H9 (cell line): ENCODE data around the gene PF4V1. TPM values are rescaled to one million over a fixed set of nuclear protein-coding genes. Genes with fewer than 3 reads are reported as not detected.

Experiments used
- DNase-seq: peaks from one replicate; pipeline ENCODE4 v3.0.0-alpha.2; 2017
- H2AFZ ChIP-seq: one replicate; pipeline ENCODE4 v1.6.1; 2013; ENCODE audit warnings: mild to moderate bottlenecking, low read length, control low read depth, moderate library complexity
- H2AK5ac ChIP-seq: 2 replicates; pipeline ENCODE4 v1.6.1; 2013; ENCODE audit warnings: low read length, control low read depth, mixed read lengths; ENCODE audit not compliant: insufficient read length
- H2BK120ac ChIP-seq: one replicate; pipeline ENCODE4 v1.6.1; 2013; ENCODE audit warnings: low read depth, mild to moderate bottlenecking, low read length, control low read depth, inconsistent platforms; ENCODE audit not compliant: poor library complexity, severe bottlenecking
- H2BK12ac ChIP-seq: 2 replicates; pipeline ENCODE4 v1.6.1; 2013; ENCODE audit warnings: low read length, control low read depth, mixed read lengths, low read depth; ENCODE audit not compliant: insufficient read length
- H2BK15ac ChIP-seq: 2 replicates; pipeline ENCODE4 v1.6.1; 2013; ENCODE audit warnings: low read depth, low read length, control low read depth
- H2BK20ac ChIP-seq: one replicate; pipeline ENCODE4 v1.6.1; 2013; ENCODE audit warnings: low read depth, mild to moderate bottlenecking, low read length, control low read depth, inconsistent platforms; ENCODE audit not compliant: poor library complexity, severe bottlenecking
- H2BK5ac ChIP-seq: 2 replicates; pipeline ENCODE4 v1.6.1; 2013; ENCODE audit warnings: low read length, control low read depth, mixed read lengths; ENCODE audit not compliant: insufficient read length
- H3K14ac ChIP-seq: 2 replicates; pipeline ENCODE4 v1.6.1; 2013; ENCODE audit warnings: low read length, control low read depth; ENCODE audit not compliant: insufficient read depth
- H3K18ac ChIP-seq: 2 replicates; pipeline ENCODE4 v1.6.1; 2013; ENCODE audit warnings: low read depth, mild to moderate bottlenecking, mixed read lengths, low read length, control low read depth; ENCODE audit not compliant: insufficient read length
- H3K23ac ChIP-seq: 2 replicates; pipeline ENCODE4 v1.6.1; 2013; ENCODE audit warnings: low read length, control low read depth, mixed read lengths, low read depth; ENCODE audit not compliant: insufficient read length
- H3K23me2 ChIP-seq: 2 replicates; pipeline ENCODE4 v1.6.1; 2013; ENCODE audit warnings: low read depth, mild to moderate bottlenecking, mixed read lengths, low read length, control low read depth; ENCODE audit not compliant: insufficient read length, poor library complexity, severe bottlenecking
- H3K27ac ChIP-seq: 2 replicates; pipeline ENCODE4 v1.5.1; 2013; ENCODE audit warnings: low read length, control low read depth, mixed read lengths, low read depth; ENCODE audit not compliant: insufficient read length
- H3K27me3 ChIP-seq: 2 replicates; pipeline ENCODE4 v1.6.1; 2013; ENCODE audit warnings: low read length, control low read depth, inconsistent platforms; ENCODE audit not compliant: insufficient read depth
- H3K4ac ChIP-seq: 2 replicates; pipeline ENCODE4 v1.6.1; 2013; ENCODE audit warnings: low read depth, mild to moderate bottlenecking, control low read depth, inconsistent platforms, low read length, moderate library complexity
- H3K4me1 ChIP-seq: 2 replicates; pipeline ENCODE4 v1.6.1; 2013; ENCODE audit warnings: low read length, control low read depth, inconsistent platforms; ENCODE audit not compliant: insufficient read depth
- H3K4me2 ChIP-seq: 2 replicates; pipeline ENCODE4 v1.6.1; 2013; ENCODE audit warnings: low read length, control low read depth, mixed read lengths; ENCODE audit not compliant: insufficient read length, insufficient read depth
- H3K56ac ChIP-seq: 2 replicates; pipeline ENCODE4 v1.6.1; 2013; ENCODE audit warnings: low read depth, mild to moderate bottlenecking, mixed read lengths, low read length, control low read depth; ENCODE audit not compliant: insufficient read length
- H3K79me1 ChIP-seq: 2 replicates; pipeline ENCODE4 v1.6.1; 2013; ENCODE audit warnings: low read depth, mild to moderate bottlenecking, moderate library complexity, low read length, control low read depth, inconsistent platforms; ENCODE audit not compliant: insufficient read depth, poor library complexity, severe bottlenecking
- H3K79me2 ChIP-seq: 2 replicates; pipeline ENCODE4 v1.6.1; 2013; ENCODE audit warnings: low read length, control low read depth, inconsistent platforms; ENCODE audit not compliant: insufficient read depth
- H3K9ac ChIP-seq: 2 replicates; pipeline ENCODE4 v1.6.1; 2013; ENCODE audit warnings: low read length, control low read depth, mixed read lengths; ENCODE audit not compliant: insufficient read length; ENCODE audit errors: extremely low read depth
- H3K9me3 ChIP-seq: one replicate; pipeline ENCODE4 v1.6.1; 2013; ENCODE audit warnings: low read depth, low read length, inconsistent platforms; ENCODE audit not compliant: control insufficient read depth
- H3T11ph ChIP-seq: one replicate; pipeline ENCODE4 v1.6.1; 2013; ENCODE audit warnings: mild to moderate bottlenecking, low read length, control low read depth, inconsistent platforms
- H4K20me1 ChIP-seq: one replicate; pipeline ENCODE4 v1.6.1; 2013; ENCODE audit not compliant: control insufficient read depth, insufficient read length, insufficient read depth
- H4K5ac ChIP-seq: 2 replicates; pipeline ENCODE4 v1.6.1; 2013; ENCODE audit warnings: low read depth, mild to moderate bottlenecking, mixed read lengths, low read length, control low read depth; ENCODE audit not compliant: insufficient read length
- H4K8ac ChIP-seq: replicated peaks from 2 replicates; pipeline ENCODE4 v1.6.1; 2013; ENCODE audit warnings: low read length, control low read depth, mixed read lengths, low read depth; ENCODE audit not compliant: insufficient read length
- H4K91ac ChIP-seq: 2 replicates; pipeline ENCODE4 v1.6.1; 2013; ENCODE audit warnings: low read depth, mild to moderate bottlenecking, moderate library complexity, mixed read lengths, low read length, control low read depth; ENCODE audit not compliant: insufficient read length
- H3K27ac Mint-ChIP-seq, 3 experiments: 2 replicates in 2 of 3; 3 replicates in 1 of 3; pipeline ENCODE4 v1.8.0; 2020 to 2021; ENCODE audit warnings: mixed read lengths in 3 of 3, mild to moderate bottlenecking in 1 of 3, moderate library complexity in 1 of 3
- H3K27me3 Mint-ChIP-seq: 2 replicates; pipeline ENCODE4 v1.8.0; 2021; ENCODE audit warnings: low read depth, mild to moderate bottlenecking, moderate library complexity, mixed read lengths
- H3K36me3 Mint-ChIP-seq, 3 experiments: 2 replicates in 2 of 3; 3 replicates in 1 of 3; pipeline ENCODE4 v1.8.0; 2020 to 2021; ENCODE audit warnings: low read depth in 3 of 3, mixed read lengths in 3 of 3; ENCODE audit not compliant: insufficient read depth in 1 of 3
- H3K4me1 Mint-ChIP-seq, 2 experiments: 2 replicates each; pipeline ENCODE4 v1.8.0; 2020; ENCODE audit warnings: mixed read lengths in 2 of 2
- H3K4me3 Mint-ChIP-seq, 2 experiments: 2 replicates in 1 of 2; 3 replicates in 1 of 2; pipeline ENCODE4 v1.8.0; 2020 to 2021; ENCODE audit warnings: mild to moderate bottlenecking in 2 of 2, mixed read lengths in 2 of 2, moderate library complexity in 1 of 2
- H3K9me3 Mint-ChIP-seq, 2 experiments: 2 replicates in 1 of 2; 3 replicates in 1 of 2; pipeline ENCODE4 v1.8.0; 2020; ENCODE audit warnings: mild to moderate bottlenecking in 2 of 2, mixed read lengths in 2 of 2, moderate library complexity in 1 of 2
- CTCF ChIP-seq: fragments of 200-600 bp; sonication (generic); conservative IDR thresholded peaks from 3 replicates; pipeline ENCODE4 v1.8.0; 2021; ENCODE audit warnings: antibody characterized with exemption, mild to moderate bottlenecking
- WGBS: extraction: QIAGEN DNeasy Blood & Tissue Kit; methylation state at CpG from one replicate; pipeline ENCODE4 v1.1.7; 2013; ENCODE audit warnings: missing lambda C conversion rate, low lambda C conversion rate, mixed read lengths; ENCODE audit not compliant: insufficient read length; ENCODE audit errors: extremely low coverage; 5-methylcytosine and 5-hydroxymethylcytosine counted together
- total RNA-seq: library from RNA; stranded (reverse); gene quantifications from 2 replicates; pipeline ENCODE4 v1.2.1, GENCODE V29; 2021

PF4V1 gene
- total RNA-seq, 1 experiment from 2014 or later = not detected

- WGBS = no CpG with 5 or more reads among the region's 2 CpGs
- Histone ChIP-seq H3K18ac (no peak overlapping the region), H2BK120ac (no peak overlapping the region), H2BK20ac (no peak overlapping the region), H3K9ac (no peak overlapping the region), H4K8ac (no peak overlapping the region), H3K4me1 (no peaks in the 10 kb centered on the region), H2AFZ (no peak overlapping the region), H4K91ac (no peak overlapping the region), H3K79me1 (no peaks in the 10 kb centered on the region), H4K5ac (no peak overlapping the region), H3K27me3 (no peaks in the 10 kb centered on the region), H3K23me2 (no peaks in the 10 kb centered on the region), H3K23ac (no peak overlapping the region), H3K14ac (no peak overlapping the region), H2BK15ac (no peak overlapping the region), H3K9me3 (no peaks in the 10 kb centered on the region), H3K27ac (no peak overlapping the region), H2BK5ac (no peak overlapping the region), H2AK5ac (no peak overlapping the region), H3K79me2 (no peaks in the 10 kb centered on the region), H4K20me1 (no peaks in the 10 kb centered on the region), H2BK12ac (no peak overlapping the region), H3K4me2 (no peak overlapping the region), H3T11ph (no peak overlapping the region), H3K56ac (no peak overlapping the region), H3K4ac (no peak overlapping the region)
- Mint-ChIP-seq H3K9me3 (peaks cover 13 to 14% of the 10 kb centered on the region in 2 experiments; a peak in 4 of 5 replicates), H3K4me3 (no peak overlapping the region), H3K27ac (no peak overlapping the region), H3K27me3 (peaks cover 6% of the 10 kb centered on the region), H3K36me3 (peaks cover 0 to 14% (median 3%) of the 10 kb centered on the region in 3 experiments; a peak in 4 of 7 replicates), H3K4me1 (0 out of 4 replicates have a peak, but pooled peaks cover 0 to 2% of the 10 kb centered on the region in 2 experiments)
- no peak for DNase-seq
- TF ChIP-seq CTCF = no peak
Measured at GRCh38 chr4:73831569-73831968, 21.5 kb upstream of the PF4V1 start.
